ENCODE results near the gene VAMP1.

VAMP1 gene

GRCh38 chr12:6423267-6424007 lies 47.0 kb downstream of the VAMP1 start:
- peak; percentile 80 to 91 for DNase-seq

- no peak for DNase-seq
These were observed 50.1 kb downstream of the VAMP1 start for GRCh38 chr12:6420364-6420763.

- DNase-seq, result no peak
These were observed 51.7 kb downstream of the VAMP1 start for GRCh38 chr12:6418796-6419195.

- DNase-seq, result no peak
These were observed 53.9 kb downstream of the VAMP1 start for GRCh38 chr12:6416596-6416995.
